AG08396 (cell line): ENCODE measurements around the gene ZNF646.

ENCODE experiments used
- DNase-seq: peaks from one replicate; pipeline ENCODE4 v3.0.0; 2012; ENCODE audit warnings: low spot score, mixed read lengths

ZNF646 gene

DNA sequence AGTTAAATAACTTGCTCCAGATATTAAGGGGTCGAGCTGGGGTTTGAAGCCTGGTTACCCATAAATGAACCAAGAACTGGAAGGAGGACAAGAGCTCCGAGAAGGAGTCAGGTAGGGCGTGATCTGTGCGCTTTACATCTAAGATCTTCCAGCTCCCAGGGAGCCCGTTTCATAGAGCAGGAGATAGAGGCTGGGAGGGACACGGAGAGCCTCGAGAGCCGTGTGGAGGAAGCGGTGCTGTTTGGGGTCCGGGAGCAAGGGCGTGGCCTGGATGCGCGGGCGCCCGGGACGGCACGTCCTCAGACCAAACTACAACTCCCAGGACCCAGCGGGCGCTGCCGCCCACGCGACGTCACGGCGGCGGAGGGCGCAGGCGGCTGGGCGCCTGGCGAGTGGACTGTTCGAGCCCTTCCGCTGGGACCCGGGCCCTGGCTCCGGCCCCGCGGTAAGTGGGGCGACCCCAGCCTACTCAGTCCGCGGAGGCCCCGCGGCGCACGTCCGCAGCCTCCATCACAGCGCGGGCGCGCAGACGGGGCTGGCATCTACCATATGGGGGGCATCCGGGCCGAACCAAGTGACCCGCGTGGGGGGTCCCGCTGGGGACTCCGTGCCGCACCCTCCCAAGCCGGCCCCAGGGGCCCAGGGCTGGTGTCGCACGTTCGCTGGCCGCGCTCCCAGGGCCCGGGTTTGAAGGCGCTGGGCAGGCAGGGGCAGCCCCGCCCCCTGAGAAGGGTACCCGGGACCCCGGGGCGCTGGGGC is 34.0 kb downstream of the ZNF646 start, which contains the start of gene BCKDK:
TSS of gene BCKDK (plus strand) at position 352 of the 759 bp plus-strand sequence. CDS start 838 bp downstream, outside the sequence.
- DNase-seq = peak; percentile 93

- no peak for DNase-seq
Observed at GRCh38 chr16:31108794-31109558, 34.8 kb downstream of the ZNF646 start.

- DNase-seq = no peak
Observed at GRCh38 chr16:31109622-31110021, 35.4 kb downstream of the ZNF646 start.

DNA sequence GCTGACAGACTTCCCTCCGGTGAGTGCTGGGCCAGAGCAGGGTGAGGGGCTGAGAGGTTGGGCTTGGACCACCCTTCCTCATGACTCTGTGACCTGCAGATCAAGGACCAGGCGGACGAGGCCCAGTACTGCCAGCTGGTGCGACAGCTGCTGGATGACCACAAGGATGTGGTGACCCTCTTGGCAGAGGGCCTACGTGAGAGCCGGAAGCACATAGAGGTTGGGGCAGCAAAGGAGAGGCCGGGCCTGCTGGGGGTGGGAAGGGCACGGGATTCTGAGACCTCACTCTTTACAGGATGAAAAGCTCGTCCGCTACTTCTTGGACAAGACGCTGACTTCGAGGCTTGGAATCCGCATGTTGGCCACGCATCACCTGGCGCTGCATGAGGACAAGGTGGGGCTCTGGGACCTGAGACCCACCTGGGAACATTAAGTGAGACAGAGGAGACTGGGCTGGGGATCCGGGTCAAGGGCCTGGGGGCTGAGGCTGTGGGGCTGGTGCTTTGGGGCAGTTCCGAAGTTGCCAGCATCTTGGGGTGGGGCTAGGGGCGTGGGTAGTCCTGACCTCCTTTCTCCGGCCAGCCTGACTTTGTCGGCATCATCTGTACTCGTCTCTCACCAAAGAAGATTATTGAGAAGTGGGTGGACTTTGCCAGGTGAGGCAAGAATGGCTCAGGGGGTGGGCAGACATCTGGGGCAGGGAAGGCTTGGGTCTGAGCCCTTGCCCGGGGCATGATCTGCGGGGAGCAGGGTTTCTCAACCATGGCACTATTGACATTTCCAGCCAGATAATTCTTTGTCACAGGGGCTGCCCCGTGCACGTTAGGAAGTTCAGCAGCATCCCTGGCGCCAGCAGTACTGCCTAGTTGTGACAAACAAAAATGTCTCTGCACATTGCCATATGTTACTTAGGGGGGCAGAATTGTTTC is 36.1 kb downstream of the ZNF646 start:
- no peak for DNase-seq

DNA sequence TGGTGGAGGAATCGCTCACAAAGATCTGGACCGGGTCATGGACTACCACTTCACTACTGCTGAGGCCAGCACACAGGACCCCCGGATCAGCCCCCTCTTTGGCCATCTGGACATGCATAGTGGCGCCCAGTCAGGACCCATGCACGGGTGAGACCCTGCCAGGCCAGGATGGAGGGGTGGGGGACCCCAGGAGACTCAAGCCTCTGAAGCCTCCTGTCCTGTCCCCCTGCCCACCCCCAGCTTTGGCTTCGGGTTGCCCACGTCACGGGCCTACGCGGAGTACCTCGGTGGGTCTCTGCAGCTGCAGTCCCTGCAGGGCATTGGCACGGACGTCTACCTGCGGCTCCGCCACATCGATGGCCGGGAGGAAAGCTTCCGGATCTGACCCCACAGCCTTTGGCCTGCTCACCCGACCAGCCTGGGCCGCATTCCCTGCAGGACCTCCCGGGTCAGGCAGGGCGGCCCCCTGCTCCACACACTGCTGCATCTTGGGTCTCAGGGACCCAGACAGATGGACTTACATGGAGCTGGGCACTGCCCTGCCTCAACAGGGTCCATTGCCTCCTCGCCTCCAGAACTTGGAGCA is 37.8 kb downstream of the ZNF646 start:
- no peak for DNase-seq

GRCh38 chr16:31112711-31113110 is 38.5 kb downstream of the ZNF646 start:
- DNase-seq = no peak

DNA sequence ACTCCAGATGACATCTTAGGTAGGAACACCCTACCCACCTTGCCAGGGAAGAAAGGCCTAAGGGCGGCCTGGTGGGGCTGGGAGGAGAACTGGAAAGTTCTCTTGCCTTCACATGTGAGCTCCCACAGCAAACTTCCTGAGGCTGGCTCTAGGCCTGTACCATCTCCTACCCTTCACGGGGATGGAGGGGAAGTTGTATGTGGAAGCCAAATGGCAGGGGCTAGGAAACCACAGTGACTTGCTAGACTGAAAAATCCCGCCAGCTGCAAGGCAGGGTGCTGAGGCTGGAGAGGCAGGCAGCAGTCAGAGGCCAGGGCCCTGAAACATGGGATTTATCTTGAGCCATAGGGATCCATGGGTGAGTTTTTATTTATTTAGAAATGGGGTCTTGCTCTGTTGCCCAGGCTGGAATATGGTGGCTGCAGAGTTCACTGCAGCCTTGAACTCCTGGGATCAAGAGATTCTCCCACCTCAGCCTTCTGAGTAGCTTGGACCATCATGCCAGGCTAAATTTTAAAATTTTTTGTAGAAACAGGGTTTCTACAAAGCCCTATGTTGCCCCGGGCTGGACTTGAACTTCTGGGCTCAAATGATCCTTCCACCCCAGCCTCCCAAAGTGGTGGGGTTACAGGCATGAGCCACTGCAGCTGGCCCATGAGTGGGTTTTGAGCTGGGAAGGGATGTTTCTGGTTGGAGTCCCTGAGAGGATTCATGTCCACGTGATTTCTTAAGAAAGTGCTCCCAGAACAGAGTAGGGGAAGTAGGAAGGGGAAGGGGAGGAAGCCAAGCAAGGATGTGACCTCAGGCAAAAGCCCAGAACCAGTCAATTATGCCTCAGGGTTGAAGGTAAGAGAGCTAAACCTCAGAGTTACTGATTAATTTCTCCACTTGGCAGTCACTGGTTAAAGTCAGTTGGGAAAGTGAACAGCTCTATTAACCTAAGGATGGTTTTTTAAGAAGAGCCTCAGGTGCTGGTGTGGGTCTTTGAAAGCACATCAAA is 39.2 kb downstream of the ZNF646 start:
- DNase-seq = no peak

GRCh38 chr16:31114468-31114867 is 40.2 kb downstream of the ZNF646 start:
- DNase-seq = no peak

- DNase-seq = peak; percentile 97
Observed at GRCh38 chr16:31117384-31118222, 43.4 kb downstream of the ZNF646 start, which contains the start of gene KAT8. Gene KAT8 (plus strand): TSS chr16:31117664. CDS start chr16:31117682, 18 bp downstream.

GRCh38 chr16:31118223-31119155 is 44.3 kb downstream of the ZNF646 start:
- DNase-seq = peak; percentile 70

- no peak for DNase-seq
Observed at GRCh38 chr16:31120129-31120528, 45.9 kb downstream of the ZNF646 start.

- no peak for DNase-seq
Observed at GRCh38 chr16:31125844-31126243, 51.6 kb downstream of the ZNF646 start.

- DNase-seq = no peak
Observed at GRCh38 chr16:31127182-31127581, 53.0 kb downstream of the ZNF646 start.

DNA sequence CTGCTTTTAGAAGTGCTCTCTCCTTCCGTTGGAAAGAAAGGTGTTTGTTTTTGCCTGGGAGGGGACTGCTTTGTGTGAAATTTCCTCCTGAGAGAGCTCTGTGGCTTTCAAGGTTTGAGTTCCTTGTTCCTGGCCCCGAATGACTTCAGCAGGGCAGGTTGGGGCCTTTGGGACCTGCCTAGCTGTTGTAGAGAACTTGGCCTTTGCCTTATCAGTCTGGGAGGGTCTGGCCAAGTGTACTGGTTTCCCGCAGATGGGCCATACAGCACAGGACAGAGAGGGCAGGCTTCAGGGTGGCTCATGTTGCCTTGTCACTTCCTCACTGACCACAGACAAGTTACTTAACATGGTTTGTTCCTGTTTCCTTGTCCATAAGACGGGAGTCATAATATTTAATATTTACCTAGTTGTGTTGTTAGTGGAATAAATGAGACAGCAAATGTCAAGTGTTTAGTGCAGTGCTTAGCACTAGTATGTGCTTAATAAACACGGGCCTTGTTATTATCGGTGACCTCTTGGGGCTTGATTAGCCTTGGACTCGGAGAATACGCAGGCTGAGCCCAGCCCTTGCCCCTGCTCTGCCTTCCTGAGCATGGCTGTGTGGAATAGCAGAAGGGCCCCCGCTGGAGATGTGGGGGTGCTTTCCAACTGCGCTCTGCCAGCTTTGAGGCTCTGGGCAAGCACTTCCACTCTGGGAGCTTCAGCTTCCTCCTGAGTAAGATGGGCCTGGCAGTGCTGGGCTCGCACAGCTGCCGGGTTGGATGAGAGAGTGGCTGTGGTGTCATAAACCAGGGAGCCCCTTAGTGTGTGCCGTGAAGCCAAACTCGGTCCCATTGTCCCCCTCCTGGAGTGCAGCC is 54.7 kb downstream of the ZNF646 start:
- no peak for DNase-seq

- DNase-seq = no peak
Observed at GRCh38 chr16:31129568-31130335, 55.5 kb downstream of the ZNF646 start.

DNA sequence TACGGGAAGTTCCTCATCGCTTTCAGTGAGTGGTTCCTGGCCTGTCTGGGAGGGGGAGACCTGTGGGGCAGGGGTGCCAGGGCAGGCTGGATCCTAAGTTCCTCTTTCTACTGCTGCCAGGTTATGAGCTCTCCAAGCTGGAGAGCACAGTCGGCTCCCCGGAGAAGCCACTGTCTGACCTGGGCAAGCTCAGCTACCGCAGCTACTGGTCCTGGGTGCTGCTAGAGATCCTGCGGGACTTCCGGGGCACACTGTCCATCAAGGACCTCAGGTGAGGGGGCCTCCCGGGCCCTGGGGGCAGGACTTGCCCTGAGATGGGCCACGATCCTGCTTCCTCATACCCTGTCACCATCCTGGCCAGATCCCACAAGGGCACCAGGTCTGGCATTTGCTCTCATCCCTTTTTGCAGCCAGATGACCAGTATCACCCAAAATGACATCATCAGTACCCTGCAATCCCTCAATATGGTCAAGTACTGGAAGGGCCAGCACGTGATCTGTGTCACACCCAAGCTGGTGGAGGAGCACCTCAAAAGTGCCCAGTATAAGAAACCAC is 56.2 kb downstream of the ZNF646 start:
- no peak for DNase-seq
